GM10266 (cell line): ENCODE measurements around the gene RNF212.

Experiments used
- DNase-seq: peaks from one replicate; pipeline ENCODE4 v3.0.0; 2012; ENCODE audit errors: extremely low spot score
- TF ChIP-seq, protein P1 (sequence below): IDR thresholded peaks from 2 replicates; pipeline ENCODE4 v1.5.1; 2012; ENCODE audit warnings: mild to moderate bottlenecking, low read depth; ENCODE audit not compliant: control insufficient read depth, insufficient read depth; ENCODE audit errors: missing control alignments

RNF212 gene

DNA sequence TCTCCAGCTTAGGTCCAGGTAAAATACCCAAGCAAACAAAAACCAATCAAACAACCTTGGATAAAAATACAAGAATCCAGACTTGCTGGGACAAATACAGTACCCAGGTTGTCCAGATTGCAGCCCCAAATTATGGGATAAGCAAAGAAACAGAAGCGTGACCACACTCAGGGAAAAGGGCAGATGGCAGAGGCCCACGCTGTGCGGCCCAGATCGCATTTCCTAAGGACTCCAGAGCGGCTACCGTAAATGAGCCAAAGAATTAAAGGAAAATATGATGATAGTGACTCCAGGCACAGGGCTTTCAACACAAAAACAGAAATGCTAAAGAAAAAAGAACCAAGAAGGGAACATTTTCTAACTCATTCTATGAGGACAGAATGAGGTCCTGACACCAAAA, 51.6 kb downstream of the RNF212 start:
- TF ChIP-seq, protein P1, sequence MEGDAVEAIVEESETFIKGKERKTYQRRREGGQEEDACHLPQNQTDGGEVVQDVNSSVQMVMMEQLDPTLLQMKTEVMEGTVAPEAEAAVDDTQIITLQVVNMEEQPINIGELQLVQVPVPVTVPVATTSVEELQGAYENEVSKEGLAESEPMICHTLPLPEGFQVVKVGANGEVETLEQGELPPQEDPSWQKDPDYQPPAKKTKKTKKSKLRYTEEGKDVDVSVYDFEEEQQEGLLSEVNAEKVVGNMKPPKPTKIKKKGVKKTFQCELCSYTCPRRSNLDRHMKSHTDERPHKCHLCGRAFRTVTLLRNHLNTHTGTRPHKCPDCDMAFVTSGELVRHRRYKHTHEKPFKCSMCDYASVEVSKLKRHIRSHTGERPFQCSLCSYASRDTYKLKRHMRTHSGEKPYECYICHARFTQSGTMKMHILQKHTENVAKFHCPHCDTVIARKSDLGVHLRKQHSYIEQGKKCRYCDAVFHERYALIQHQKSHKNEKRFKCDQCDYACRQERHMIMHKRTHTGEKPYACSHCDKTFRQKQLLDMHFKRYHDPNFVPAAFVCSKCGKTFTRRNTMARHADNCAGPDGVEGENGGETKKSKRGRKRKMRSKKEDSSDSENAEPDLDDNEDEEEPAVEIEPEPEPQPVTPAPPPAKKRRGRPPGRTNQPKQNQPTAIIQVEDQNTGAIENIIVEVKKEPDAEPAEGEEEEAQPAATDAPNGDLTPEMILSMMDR: no peak
- DNase-seq: no peak

DNA sequence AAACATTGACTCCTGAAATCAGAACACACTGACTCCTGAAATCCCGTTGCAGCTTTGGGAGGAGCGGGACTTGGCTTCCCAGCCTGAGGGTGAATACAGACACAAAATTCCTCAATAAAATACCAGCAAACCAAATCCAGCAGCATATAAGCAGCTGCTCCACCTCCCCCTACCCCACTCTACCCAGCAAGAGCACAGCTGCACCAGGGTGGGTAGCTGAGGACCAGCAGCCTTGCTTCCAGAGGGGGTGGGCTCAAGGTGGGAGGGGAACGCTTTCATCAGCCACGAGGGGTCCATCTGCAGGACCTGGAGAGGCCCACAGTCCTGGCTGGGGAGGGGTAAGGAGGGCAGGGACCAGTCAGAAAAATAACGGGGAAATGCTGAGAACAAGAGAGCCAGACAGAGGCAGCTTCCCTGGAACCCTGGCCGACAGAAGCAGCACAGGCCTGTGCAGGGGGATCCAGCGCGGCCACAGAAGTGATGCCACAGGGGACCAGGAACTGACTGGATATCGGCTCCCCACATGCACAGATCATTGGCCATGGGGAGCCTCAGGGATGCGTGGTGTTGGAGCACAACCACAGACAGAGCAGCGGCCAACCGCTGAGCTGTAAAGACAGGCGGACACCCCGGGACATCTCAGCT, 52.2 kb downstream of the RNF212 start:
- no peak for DNase-seq
- TF ChIP-seq, protein P1: no peak

DNA sequence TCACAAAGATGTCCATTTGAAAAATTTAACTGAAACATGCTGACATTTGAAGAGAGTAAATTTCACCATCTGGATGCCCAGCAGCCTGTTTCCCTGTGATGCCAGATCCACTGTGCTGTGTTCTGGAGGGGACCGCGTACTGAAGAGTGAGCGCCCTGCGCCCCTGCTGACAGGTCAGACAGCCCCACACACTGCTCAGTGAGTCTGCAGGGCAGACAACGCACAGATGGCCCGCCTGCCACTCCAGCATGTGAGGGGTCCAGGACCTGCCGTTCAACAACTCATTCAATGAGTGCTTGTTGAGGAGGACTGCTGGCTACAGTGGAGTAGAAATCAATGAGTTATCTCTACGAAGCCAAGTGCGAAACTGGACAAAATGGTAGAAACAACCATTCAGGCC, 52.7 kb downstream of the RNF212 start:
- DNase-seq: no peak
- TF ChIP-seq, protein P1: no peak

DNA sequence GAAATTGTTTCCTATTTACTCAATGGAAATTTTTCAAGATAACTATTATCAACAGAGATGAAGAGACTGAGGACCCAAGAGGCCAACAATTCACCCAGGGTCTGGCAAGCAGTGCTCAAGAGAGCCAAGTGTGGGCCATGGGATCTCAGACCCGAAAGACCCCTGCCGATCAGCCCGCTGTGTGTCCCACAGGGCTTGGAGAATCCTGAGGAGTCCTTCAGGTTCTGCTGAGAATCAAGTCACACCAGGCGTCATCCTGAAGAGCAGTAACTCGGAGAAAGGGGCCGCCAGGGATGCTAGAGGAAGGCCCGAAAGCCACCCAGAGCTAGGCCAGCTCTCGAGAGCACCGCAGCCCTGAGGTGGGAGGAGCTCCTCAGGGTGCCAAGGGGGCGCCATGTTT, 53.2 kb downstream of the RNF212 start:
- TF ChIP-seq, protein P1: no peak
- DNase-seq: no peak

DNA sequence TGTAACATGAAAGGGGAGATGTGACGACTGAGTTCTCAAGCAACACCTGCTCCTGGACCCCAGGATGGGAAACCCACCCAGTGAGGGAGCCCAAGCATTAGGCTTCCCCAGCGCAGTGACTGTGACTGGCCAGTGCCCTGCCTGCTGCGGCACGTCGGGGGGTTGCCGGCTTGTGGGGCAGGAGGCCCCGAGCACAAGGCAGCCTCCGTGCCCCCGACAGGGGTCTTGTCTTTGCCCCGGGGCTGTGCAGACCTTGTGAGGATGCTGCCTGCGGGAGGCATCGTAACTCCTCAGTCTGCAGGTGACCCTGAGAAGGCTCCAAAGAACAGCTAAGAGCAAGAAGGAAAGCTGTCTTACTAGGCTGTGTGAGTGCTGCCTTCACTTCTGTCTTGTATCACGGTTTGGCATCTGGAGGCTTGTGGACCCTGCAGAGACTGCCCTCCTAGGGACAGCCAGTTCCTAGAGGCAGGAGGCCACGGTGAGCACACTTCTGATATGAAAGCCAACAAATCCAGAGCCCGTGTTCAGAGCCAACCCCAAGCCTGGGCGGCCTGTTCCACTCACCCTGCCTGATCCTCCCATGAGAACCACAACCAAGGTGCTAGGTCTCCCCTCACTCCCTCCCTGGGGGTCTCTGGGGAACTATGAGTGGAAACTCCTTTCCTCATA, 54.2 kb downstream of the RNF212 start:
- TF ChIP-seq, protein P1: no peak

DNA sequence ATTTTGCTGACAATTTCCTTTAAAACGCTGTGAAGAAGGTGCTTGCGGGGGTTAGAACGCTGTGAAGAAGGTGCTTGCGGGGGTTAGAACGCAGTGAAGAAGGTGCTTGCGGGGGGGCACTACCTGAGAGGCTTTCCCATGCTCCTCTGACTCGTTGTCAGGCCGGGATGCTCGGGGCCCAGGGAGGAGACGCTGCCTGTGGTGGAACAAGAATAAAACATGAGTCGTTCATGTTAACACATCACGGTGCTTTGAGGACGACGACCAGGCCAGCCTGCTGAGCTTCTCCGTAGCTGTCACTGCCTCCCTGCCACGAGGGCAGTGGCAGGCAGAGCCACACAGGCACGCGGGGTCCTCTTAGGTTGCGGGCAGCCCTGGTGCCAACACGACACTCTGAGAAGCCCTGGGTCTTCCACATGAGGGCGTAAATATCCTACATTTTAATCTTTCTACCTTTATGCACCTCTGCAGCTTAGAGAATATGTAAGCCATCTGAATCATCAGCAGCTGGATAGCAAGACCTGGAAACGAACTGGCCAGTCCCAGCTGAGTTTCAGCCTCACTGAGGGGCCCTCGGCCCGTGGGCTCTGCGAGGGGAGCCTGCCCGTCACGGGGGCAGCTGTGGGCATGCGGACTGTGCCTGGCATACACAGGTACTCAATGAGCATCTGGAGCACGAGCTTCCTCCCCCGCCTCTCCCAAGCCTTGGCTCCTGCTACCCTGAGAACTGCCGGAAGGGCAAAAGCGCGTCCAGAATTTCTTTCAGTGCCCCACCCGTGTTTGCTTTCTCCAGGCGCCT, 55.0 kb downstream of the RNF212 start:
- no peak for DNase-seq

More for the DNA sequence above, 54.2 kb downstream of the RNF212 start:
- DNase-seq: no peak

DNA sequence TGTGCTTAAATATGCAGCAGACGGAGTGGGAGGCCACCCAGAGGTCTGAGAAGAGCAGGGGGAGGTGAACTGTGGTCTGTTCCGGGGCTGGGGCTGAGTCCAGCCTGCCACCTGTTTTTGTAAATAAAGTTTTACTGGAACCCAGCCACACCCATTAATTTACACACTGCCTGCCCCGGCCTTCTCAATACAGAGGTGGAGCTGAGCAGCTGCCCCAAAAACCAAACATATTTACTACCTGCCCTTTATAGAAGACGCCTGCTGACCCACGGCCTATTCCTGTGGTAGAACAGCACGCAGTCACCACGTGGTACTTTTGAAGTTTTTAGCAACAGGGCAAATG, 56.0 kb downstream of the RNF212 start:
- TF ChIP-seq, protein P1: no peak
- no peak for DNase-seq

More for the DNA sequence above, 55.0 kb downstream of the RNF212 start:
- TF ChIP-seq, protein P1: no peak
